Fibroblast of lung (primary cell): Measurements from ENCODE around the gene TIAM1. TPM values are rescaled to one million over a fixed set of nuclear protein-coding genes. Genes with fewer than 3 reads are reported as not detected.

ENCODE experiments used
- DNase-seq, 2 donors: peaks; one replicate each; pipeline versions ENCODE4 v3.0.0 to v3.0.0-alpha.2; 2010; ENCODE audit warnings: low read depth in 2 of 2
- H2AFZ ChIP-seq: 2 replicates; pipeline ENCODE4 v1.5.1; 2012; ENCODE audit warnings: low read length, control low read depth, inconsistent platforms
- H3K27ac ChIP-seq: 2 replicates; pipeline ENCODE4 v1.5.1; 2011; ENCODE audit warnings: low read length, control low read depth; ENCODE audit not compliant: insufficient read depth
- H3K27me3 ChIP-seq: 2 replicates; pipeline ENCODE4 v1.5.1; 2011; ENCODE audit warnings: mild to moderate bottlenecking, low read length; ENCODE audit not compliant: control insufficient read depth, insufficient read depth
- H3K36me3 ChIP-seq: 2 replicates; pipeline ENCODE4 v1.5.1; 2011; ENCODE audit warnings: low read length; ENCODE audit not compliant: control insufficient read depth, insufficient read depth
- H3K4me1 ChIP-seq: 2 replicates; pipeline ENCODE4 v1.5.1; 2011; ENCODE audit warnings: low read length; ENCODE audit not compliant: control insufficient read depth, insufficient read depth; ENCODE audit errors: extremely low read depth
- H3K4me2 ChIP-seq: 2 replicates; pipeline ENCODE4 v1.5.1; 2011; ENCODE audit warnings: low read length, control low read depth; ENCODE audit not compliant: insufficient read depth; ENCODE audit errors: extremely low read depth
- H3K4me3 ChIP-seq, 4 experiments: fragments of 200-600 bp in 1 of 4; sonication (generic) in 1 of 4; replicated peaks in 1 of 4; 2 replicates each; pipeline ENCODE4 v1.5.1; 2011 to 2016; ENCODE audit warnings: low read length in 4 of 4, low read depth in 3 of 4, mild to moderate bottlenecking in 3 of 4, control low read depth in 2 of 4, inconsistent platforms in 1 of 4, mixed read lengths in 1 of 4; ENCODE audit not compliant: insufficient read depth in 1 of 4; ENCODE audit errors: control extremely low read depth in 1 of 4
- H3K79me2 ChIP-seq: 2 replicates; pipeline ENCODE4 v1.5.1; 2012; ENCODE audit warnings: mild to moderate bottlenecking, low read length, inconsistent platforms; ENCODE audit not compliant: control insufficient read depth, insufficient read depth
- H3K9ac ChIP-seq: 2 replicates; pipeline ENCODE4 v1.5.1; 2011; ENCODE audit warnings: mild to moderate bottlenecking, low read length, control low read depth; ENCODE audit not compliant: insufficient read depth
- H3K9me3 ChIP-seq: 2 replicates; pipeline ENCODE4 v1.5.1; 2012; ENCODE audit warnings: low read depth, low read length; ENCODE audit not compliant: control insufficient read depth, insufficient read depth
- H4K20me1 ChIP-seq: 2 replicates; pipeline ENCODE4 v1.5.1; 2011; ENCODE audit warnings: low read length; ENCODE audit not compliant: control insufficient read depth, insufficient read depth; ENCODE audit errors: extremely low read depth
- CTCF ChIP-seq, 2 donors: IDR thresholded peaks in 1 of 2; conservative IDR thresholded peaks in 1 of 2; 1 replicate in 1 of 2; 2 replicates in 1 of 2; pipeline ENCODE4 v1.5.1; 2011 to 2012; ENCODE audit warnings: low read length in 2 of 2, control low read depth in 1 of 2, inconsistent platforms in 1 of 2, low read depth in 1 of 2, mild to moderate bottlenecking in 1 of 2
- EZH2 ChIP-seq: IDR thresholded peaks from 2 replicates; pipeline ENCODE4 v1.5.1; 2012; ENCODE audit warnings: low read length, control low read depth, mild to moderate bottlenecking; ENCODE audit errors: missing control alignments
- polyA plus RNA-seq, 2 donors: library from polyadenylated mRNA; depleted of rRNA in 1 of 2; stranded (reverse) in 1 of 2; unstranded in 1 of 2; fragments of >200 nt; gene quantifications; 2 replicates each; pipeline ENCODE4 v1.2.1, GENCODE V29; 2011 to 2012; ENCODE audit warnings: missing spikeins in 1 of 2
- total RNA-seq: library from RNA; depleted of rRNA; stranded (reverse); fragments of >200 nt; gene quantifications from 2 replicates; pipeline ENCODE4 v1.2.1, GENCODE V29; 2014

The TIAM1 gene
- total and polyA plus RNA-seq, 2 donors (not counting 1 experiment from before 2014, with no cell fraction given): under 0.01 to 0.52 TPM

GRCh38 chr21:31088474-31088751 lies 255.6 kb downstream of the TIAM1 start:
- H3K4me1 ChIP-seq: no peaks in the 10 kb centered on the region
- no peaks in the 10 kb centered on the region for H3K27me3 ChIP-seq
- no peak overlapping the region for H3K4me3 ChIP-seq
- H3K79me2 ChIP-seq: no peaks in the 10 kb centered on the region
- no peak overlapping the region for H2AFZ ChIP-seq
- no peak overlapping the region for H3K9ac ChIP-seq
- H3K4me2 ChIP-seq: no peak overlapping the region
- no peaks in the 10 kb centered on the region for H3K36me3 ChIP-seq
- TF ChIP-seq EZH2: no peak
- TF ChIP-seq CTCF (conservative IDR thresholded peaks at IDR 0.05 in 1 of 2, IDR thresholded peaks at IDR 0.05 in 1 of 2; ENCODE audit: low read depth in 1 of 2, low read length in 2 of 2): no peak
- no peaks in the 10 kb centered on the region for H3K9me3 ChIP-seq
- no peaks in the 10 kb centered on the region for H4K20me1 ChIP-seq
- no peak for DNase-seq
- no peak overlapping the region for H3K27ac ChIP-seq

DNA sequence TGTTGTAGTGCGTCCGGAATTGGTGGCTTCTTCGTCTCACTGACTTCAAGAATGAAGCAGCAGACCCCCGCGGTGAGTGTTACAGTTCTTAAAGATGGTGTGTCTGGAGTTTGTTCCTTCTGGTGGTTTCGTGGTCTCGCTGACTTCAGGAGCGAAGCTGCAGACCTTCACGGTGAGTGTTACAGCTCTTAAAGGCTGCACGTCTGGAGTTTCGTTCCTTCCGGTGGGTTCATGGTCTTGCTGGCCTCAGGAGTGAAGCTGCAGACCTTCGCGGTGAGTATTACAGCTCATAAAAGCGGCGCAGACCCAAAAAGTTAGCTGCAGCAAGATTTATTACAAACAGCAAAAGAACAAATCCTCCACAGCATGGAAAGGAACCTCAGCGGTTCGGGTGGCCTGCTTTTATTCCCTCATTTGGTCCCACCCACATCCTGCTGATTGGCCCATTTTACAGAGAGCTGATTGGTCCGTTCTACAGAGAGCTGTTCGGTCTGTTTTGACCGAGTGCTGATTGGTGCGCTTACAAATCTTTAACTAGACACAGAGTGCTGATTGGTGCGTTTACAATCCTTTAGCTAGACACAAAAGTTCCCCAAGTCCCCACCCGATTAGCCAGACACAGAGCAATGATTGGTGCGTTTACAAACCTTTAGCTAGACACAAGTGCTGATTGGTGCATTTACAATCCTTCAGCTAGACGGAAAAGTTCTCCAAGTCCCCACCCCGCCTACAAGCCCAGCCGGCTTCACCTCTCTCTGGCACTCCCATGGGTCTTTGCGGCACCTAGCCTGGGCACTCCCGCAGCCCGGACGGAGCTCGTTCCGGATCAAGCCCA lies 256.2 kb downstream of the TIAM1 start:
- no peak overlapping the region for H3K9ac ChIP-seq
- H2AFZ ChIP-seq: no peak overlapping the region
- H3K36me3 ChIP-seq: no peaks in the 10 kb centered on the region
- H3K4me2 ChIP-seq: no peak overlapping the region
- DNase-seq: no peak
- TF ChIP-seq CTCF (conservative IDR thresholded peaks at IDR 0.05 in 1 of 2, IDR thresholded peaks at IDR 0.05 in 1 of 2; ENCODE audit: low read depth in 1 of 2, low read length in 2 of 2): no peak
- no peak for TF ChIP-seq EZH2
- H3K79me2 ChIP-seq: no peaks in the 10 kb centered on the region
- H3K4me1 ChIP-seq: no peaks in the 10 kb centered on the region
- H3K27me3 ChIP-seq: no peaks in the 10 kb centered on the region
- no peaks in the 10 kb centered on the region for H3K9me3 ChIP-seq
- H3K27ac ChIP-seq: no peak overlapping the region
- no peak overlapping the region for H3K4me3 ChIP-seq
- no peaks in the 10 kb centered on the region for H4K20me1 ChIP-seq

DNA sequence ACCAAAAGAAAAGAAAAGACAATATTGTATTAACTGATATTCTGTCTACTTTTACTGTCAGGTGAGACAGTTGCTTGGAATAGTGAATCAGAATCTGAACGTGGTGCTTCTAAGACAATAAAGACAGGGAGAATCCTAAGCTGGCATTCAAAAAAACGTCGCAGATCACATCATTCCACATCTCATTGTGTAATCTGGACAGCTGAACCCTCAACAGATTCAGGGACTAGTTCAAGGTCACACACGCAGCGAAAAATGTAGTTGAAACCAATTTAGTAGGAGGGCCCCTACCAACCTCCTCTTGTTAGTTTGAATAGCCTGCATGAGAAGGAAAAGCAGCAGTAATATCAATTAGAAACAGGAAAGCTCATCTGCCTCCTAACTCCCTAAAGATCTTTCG lies 259.4 kb downstream of the TIAM1 start:
- TF ChIP-seq EZH2: no peak
- TF ChIP-seq CTCF (conservative IDR thresholded peaks at IDR 0.05 in 1 of 2, IDR thresholded peaks at IDR 0.05 in 1 of 2; ENCODE audit: low read depth in 1 of 2, low read length in 2 of 2): no peak

More for the DNA sequence above, 259.4 kb downstream of the TIAM1 start:
- Histone ChIP-seq H4K20me1 (no peaks in the 10 kb centered on the region), H3K4me2 (no peak overlapping the region), H3K9ac (no peak overlapping the region), H3K27me3 (no peaks in the 10 kb centered on the region), H3K27ac (no peak overlapping the region), H3K4me3 (no peak overlapping the region), H3K36me3 (no peaks in the 10 kb centered on the region), H3K79me2 (no peaks in the 10 kb centered on the region), H3K9me3 (no peaks in the 10 kb centered on the region), H2AFZ (no peak overlapping the region), H3K4me1 (no peaks in the 10 kb centered on the region)
- no peak for DNase-seq
